Superior temporal gyrus (tissue), 1 donor: ENCODE results near the gene HBQ1.
"Not testable (repeated sequence)": the region's sequence is repeated elsewhere in the genome, so short reads cannot be mapped to it uniquely, and the experiment has no call there.

Source experiments
- DNase-seq: peaks from one replicate; pipeline ENCODE4 v3.0.0-alpha.2; 2016; ENCODE audit errors: extremely low spot score

The HBQ1 gene

GRCh38 chr16:176006-176405 lies 4.3 kb upstream of the HBQ1 start:
- not testable (repeated sequence) for DNase-seq

DNA sequence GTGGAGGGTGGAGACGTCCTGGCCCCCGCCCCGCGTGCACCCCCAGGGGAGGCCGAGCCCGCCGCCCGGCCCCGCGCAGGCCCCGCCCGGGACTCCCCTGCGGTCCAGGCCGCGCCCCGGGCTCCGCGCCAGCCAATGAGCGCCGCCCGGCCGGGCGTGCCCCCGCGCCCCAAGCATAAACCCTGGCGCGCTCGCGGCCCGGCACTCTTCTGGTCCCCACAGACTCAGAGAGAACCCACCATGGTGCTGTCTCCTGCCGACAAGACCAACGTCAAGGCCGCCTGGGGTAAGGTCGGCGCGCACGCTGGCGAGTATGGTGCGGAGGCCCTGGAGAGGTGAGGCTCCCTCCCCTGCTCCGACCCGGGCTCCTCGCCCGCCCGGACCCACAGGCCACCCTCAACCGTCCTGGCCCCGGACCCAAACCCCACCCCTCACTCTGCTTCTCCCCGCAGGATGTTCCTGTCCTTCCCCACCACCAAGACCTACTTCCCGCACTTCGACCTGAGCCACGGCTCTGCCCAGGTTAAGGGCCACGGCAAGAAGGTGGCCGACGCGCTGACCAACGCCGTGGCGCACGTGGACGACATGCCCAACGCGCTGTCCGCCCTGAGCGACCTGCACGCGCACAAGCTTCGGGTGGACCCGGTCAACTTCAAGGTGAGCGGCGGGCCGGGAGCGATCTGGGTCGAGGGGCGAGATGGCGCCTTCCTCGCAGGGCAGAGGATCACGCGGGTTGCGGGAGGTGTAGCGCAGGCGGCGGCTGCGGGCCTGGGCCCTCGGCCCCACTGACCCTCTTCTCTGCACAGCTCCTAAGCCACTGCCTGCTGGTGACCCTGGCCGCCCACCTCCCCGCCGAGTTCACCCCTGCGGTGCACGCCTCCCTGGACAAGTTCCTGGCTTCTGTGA lies 3.5 kb upstream of the HBQ1 start, which contains the start of gene HBA1:
HBA1 (plus strand) TSS at position 204 of the 906 bp plus-strand sequence; CDS start at position 241, 37 bp downstream.
- not testable (repeated sequence) for DNase-seq

- DNase-seq: no peak
These were observed 2.9 kb upstream of the HBQ1 start for GRCh38 chr16:177394-177822.

- DNase-seq: no peak
These were observed 2.1 kb upstream of the HBQ1 start for GRCh38 chr16:177981-178667.

GRCh38 chr16:178668-179015 lies 1.6 kb upstream of the HBQ1 start:
- DNase-seq: no peak

DNA sequence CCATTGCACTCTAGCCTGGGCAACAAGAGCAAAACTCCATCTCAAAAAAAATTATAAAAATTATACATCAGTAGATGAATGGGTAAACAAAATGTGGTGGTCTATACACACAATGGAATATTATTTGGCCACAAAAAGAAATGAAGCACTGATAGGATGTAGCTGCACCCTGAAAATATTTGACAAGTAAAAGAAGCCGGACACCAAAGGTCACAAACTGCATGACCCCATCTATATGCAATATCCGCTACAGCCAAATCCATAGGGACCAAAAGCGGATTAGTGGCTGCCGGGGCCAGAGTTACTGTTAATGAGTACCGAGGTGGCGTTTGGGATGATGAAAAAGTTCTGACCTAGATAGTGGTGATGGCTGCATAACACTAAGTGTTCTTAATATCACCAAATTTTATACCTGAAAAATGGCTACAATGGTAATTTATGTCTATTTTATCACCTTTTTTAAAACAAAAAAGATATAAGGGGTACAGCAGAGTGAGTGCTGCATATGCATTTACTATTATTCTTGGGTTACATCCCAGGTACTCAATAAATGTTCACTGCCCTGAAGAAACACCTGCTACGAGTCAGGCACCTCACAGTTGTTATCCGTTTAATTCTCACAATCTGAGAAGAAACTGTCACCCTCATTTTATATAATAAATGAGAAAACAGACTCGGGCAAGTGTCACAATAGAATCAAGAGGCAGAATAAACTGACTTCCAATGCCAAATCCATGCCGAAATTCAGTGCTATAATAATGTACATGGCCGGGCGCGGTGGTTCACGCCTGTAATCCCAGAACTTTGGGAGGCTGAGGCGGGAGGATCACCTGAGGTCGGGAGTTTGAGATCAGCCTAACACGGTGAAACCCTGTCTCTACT lies 807 bp upstream of the HBQ1 start:
- DNase-seq: no peak

GRCh38 chr16:180681-181564 lies 664 bp downstream of the HBQ1 start:
- peak; percentile 43 for DNase-seq

DNA sequence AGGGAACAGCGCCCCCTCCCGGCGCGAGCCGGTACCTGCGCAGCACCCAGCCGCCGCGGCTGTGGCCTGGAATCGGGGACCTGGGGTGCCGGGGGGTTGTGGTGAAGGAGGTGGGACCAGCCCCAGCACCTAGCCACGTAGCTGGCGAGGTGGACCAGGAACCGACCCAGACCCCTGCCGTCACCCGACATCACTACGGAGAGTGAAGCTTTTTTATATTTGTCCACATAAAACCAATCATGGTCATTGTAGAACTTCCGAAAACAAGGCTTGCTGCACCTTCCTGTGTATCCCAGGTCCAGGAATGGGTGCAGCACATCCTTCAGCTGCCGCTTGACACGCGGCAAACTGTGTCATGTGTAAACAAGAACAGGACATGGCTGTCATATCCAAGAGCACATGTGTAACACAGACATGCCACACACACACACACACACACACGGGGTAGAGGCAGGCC lies 1.3 kb downstream of the HBQ1 start:
- no peak for DNase-seq

- DNase-seq: no peak
These were observed 2.7 kb downstream of the HBQ1 start for GRCh38 chr16:183005-183404.

DNA sequence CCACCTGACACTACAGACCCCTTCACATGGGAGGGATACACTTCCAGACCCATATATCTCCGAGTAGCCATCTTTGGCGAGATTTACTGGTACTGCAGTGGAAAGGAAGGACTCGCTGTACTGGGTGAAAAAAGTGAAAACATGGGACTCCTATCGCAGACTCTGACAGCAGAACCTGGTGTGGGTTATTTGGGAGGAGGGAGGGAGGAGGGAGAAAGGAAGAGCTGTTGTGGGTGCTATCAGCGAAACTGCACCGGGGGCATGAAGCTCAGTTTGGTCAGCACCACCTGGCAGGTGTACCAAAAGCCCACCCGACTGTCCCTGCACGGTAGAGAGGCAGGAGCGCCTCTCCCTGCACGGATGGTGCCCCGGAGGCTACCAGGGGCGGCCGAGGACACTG lies 5.0 kb downstream of the HBQ1 start:
- DNase-seq: no peak

DNA sequence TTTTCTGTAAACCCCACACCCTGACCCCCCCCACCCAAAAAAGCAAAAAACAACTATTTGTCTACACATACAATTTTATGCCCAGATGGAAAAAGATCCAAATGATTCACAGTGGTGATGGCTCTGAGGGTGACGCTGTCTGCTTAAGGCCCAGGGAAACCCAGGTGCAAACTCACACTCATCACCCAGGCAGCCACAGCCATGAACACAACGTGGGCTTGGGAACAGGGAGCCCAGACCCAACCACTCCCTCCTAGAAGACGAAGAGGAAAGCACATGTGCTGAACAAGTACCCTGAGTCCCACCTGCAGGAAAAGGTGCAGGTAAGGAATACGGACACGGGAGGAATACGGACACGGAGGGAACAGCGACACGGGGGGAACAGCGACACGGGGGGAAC lies 5.4 kb downstream of the HBQ1 start:
- no peak for DNase-seq

DNA sequence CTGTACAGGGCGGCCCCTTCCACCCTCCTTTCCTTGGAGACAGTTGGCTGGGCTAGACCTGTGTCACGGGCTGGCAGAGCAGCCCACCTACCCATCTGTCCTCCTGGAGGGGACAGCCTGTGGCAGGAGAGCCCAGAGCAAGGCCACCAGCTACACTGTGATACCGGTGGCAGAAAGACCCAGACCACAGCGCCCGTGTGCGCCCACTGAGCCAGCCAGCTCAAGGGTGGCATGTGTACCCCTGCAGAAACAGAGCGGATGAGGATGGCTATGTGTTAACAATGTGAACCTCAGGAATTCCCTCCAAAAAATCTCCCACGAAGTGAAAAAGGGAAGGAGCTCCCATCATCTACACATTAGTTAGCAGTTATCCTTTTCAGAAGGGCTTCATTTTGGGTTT lies 7.1 kb downstream of the HBQ1 start:
- no peak for DNase-seq

DNA sequence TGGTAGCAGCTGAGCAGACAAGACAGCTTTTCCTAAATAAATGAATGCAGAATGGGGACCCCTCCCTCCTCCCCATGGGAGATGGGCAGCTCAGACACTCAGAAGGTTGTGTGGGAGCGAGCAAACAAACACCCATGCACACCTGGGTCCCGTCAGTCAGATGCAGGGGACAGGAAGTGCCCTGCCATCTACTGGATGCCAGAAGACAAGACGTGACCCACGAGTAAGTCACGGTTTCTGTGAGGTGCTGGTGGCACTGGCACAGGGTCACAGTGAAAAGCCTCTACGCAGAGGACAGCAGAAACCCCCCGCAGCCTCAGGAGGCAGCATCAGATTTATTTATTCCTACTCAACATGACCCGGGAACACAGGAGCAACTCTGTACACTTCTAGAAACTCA lies 8.4 kb downstream of the HBQ1 start:
- no peak for DNase-seq

- DNase-seq: no peak
These were observed 9.4 kb downstream of the HBQ1 start for GRCh38 chr16:189604-190186.

DNA sequence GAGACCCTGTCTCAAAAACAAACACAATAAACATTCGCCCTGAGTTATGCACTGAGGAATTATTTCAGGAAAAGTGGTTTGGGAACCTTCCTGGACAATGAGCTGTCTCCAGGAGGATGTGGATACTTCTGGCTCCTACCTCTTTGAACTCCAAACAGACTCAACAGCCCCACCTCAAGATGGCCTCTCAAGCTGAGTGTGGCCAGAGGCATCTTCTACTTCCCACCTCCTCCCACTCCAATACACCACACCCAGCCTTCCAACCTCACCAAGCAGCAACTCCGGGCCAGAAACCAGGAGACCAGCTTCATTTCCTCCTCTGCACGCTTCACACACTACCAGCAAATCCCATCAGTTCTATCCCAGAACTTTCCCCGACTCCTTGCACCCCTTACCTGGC lies 11.6 kb downstream of the HBQ1 start:
- DNase-seq: no peak

- DNase-seq: no peak
These were observed 12.4 kb downstream of the HBQ1 start for GRCh38 chr16:192686-193085.

GRCh38 chr16:193441-193840 lies 13.2 kb downstream of the HBQ1 start:
- no peak for DNase-seq

DNA sequence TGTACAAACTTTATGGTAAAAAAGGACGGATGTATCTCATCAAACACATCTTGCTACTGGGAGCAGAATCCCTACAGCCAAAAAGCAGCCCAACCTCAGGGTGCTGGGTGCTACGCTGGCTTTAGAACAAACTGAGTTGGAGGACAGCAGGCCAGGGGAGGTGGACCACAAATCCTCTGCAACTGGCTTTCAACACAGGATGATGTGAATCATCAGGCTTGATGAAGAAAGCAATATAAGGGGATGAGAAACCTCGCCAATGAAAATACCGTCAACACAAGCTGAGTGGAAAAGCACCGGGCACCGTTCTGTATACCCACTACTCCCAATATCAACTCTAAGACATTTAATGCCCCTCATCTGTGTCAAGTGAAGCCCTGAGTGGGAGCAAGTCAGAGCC lies 14.3 kb downstream of the HBQ1 start:
- no peak for DNase-seq

- DNase-seq: no peak
These were observed 20.1 kb downstream of the HBQ1 start for GRCh38 chr16:200388-200787.

GRCh38 chr16:203246-203645 lies 23.0 kb downstream of the HBQ1 start:
- no peak for DNase-seq

GRCh38 chr16:204046-204445 lies 23.8 kb downstream of the HBQ1 start:
- DNase-seq: not testable (repeated sequence)
